ENCODE results near the gene NBAS.
"Not testable (repeated sequence)": the region's sequence is repeated elsewhere in the genome, so short reads cannot be mapped to it uniquely, and the experiment has no call there.

The NBAS gene

DNA sequence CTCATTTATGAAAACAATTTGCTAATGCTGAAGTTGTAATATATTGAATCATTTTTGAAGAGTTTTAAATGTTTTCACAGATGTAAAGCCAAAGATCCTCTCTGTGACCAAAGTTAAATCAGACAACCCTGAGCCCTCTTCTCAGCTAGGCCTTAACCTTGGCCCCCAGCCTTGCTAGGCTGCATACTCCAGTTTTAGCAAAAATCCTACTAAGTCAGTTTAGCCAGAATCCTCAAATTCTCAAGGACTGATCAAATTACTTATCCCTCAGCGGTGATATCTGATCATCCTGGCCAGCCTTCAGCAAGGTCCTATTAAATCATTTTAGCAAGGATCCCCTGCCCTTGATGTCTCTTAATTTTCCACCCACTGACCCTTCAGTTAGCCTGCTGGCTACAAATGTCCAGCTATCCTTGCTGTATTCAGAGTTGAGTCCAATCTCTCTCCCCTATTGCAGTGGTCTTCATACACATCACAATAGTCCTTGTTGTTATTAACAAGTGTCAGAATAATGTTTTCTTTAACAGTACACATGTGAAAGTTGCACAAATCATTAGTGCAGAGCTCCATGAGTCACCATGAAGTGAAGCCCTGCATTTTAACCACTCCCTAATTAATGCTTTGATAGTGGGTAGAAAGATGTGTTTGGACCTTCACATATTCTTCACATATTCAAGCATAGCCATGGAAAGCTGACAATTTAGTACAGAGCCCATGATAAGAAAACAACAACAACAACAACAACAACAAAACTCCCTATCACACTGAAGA is 206.4 kb downstream of the NBAS start:
- FAIRE-seq: no peak

GRCh38 chr2:15352363-15352762 is 208.8 kb downstream of the NBAS start:
- no peak for FAIRE-seq

DNA sequence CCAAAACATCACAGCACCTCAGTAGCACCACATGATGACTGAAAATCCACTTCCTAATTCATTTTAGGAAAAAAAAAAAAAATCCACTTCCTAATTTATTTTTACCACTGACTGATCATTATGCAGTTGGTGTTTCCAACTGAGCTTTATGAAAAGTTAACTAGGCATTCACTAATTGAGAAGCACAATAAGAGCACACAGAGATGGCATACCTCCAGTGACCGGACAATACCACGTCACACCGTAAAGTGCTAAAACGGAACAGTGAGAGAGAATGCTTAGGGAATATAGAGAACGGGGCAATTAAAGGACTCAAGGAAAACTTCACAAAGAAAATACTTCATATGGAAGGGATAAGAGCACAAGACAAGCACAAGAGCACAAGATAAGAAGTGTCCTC is 212.5 kb downstream of the NBAS start:
- FAIRE-seq: no peak

- no peak for FAIRE-seq
Observed at GRCh38 chr2:15348045-15348444, 213.1 kb downstream of the NBAS start.

- FAIRE-seq: no peak
Observed at GRCh38 chr2:15346624-15347023, 214.5 kb downstream of the NBAS start.

DNA sequence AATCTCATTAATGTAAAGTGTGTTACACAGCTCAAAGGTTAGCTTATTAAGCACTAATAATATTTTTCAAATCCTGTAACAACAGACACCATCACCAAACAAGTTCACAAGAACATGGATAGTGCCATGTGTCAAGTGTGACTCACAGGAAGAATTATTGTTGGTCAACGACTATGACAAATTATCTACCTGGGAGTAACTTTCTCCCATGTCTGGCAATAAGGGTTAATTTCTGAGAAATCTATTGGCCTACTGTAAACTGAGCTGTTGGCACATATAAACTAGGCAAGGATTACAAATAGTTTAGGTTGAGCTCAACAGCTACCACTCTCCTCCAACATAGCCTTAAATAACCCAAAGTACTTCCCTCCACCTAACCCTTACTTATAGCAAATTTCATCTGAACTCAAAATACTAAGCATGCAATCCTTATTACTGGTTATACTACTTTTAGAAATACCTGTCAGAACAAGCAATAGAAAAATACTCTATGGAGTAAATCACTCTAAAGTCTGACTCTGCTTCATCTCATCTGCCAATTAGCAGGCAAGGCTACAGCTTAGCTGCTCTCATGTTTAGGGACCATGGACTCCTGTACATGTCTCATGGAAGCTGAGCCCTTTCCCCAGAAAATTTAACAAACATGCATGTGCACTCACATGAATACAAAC is 223.0 kb downstream of the NBAS start:
- no peak for FAIRE-seq

DNA sequence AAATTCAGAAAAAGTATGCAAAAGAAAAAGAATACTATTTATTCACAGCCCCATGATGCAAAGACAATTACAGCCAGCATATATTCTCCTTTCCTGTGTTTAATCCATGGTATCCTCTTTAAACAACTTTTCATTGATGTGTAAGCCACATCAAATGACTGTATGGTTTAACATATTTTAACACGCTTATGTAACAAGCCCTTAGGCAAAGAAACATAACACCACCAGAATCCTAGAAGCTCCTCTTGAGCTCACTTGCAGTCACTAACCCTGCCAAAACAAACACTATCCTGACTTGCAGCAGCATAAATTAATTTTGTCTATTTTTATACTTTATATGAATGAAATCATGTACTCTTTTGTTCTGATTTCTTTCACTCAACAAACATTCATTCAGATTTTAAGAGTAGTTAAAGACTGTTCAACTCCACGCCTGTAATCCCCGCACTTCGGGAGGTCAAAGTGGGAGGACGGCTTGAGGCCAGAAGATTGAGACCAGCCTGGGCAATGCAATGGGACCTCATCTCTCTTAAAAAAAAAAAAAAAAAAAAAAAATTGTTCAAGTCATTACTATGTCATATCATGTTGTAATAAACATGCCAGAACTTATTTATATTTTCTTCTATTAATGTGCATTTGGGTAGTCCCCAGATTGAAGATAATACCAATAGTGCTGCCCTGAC is 226.3 kb downstream of the NBAS start:
- no peak for FAIRE-seq

DNA sequence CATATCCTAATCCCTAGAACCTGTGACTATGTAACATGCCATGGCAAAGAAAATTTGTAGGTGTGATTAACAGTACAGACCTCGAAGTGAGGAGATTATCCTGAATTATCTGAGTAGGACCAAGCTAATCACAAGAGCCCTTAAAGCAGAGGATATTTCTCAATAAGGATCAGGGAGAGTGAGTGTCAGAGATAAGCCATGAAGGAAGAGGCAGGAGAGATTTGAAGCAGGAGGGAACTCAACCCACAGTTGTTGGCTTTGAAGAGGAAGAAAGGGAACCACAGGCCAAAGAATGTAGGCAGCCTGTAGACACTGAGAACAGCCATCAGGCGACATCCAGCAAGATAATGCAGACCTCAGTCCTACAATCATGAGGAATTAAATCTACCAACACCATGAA is 229.3 kb downstream of the NBAS start:
- FAIRE-seq: no peak

- FAIRE-seq: no peak
Observed at GRCh38 chr2:15325296-15325695, 235.8 kb downstream of the NBAS start.

- no peak for FAIRE-seq
Observed at GRCh38 chr2:15323227-15323626, 237.9 kb downstream of the NBAS start.

GRCh38 chr2:15321481-15321880 is 239.7 kb downstream of the NBAS start:
- not testable (repeated sequence) for FAIRE-seq

DNA sequence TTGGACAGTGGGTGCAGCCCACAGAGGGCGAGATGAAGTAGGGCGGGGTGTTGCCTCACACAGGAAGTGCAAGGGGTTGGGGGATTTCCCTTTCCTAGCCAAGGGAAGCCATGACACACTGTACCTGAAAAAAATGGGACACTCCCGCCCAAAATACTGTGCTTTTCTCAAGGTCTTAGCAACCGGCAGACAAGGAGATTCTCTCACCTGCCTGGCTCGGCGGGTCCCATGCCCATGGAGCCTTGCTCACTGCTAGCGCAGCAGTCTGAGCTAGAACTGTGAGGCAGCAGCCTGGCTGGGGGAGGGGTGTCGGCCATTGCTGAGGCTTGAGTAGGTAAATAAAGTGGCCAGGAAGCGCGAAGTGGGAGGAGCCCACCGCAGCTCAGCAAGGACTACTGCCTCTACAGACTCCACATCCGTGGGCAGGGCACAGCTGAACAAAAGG is 244.7 kb downstream of the NBAS start:
- FAIRE-seq: no peak

GRCh38 chr2:15315411-15315810 is 245.7 kb downstream of the NBAS start:
- FAIRE-seq: no peak

GRCh38 chr2:15313657-15314056 is 247.5 kb downstream of the NBAS start:
- no peak for FAIRE-seq

DNA sequence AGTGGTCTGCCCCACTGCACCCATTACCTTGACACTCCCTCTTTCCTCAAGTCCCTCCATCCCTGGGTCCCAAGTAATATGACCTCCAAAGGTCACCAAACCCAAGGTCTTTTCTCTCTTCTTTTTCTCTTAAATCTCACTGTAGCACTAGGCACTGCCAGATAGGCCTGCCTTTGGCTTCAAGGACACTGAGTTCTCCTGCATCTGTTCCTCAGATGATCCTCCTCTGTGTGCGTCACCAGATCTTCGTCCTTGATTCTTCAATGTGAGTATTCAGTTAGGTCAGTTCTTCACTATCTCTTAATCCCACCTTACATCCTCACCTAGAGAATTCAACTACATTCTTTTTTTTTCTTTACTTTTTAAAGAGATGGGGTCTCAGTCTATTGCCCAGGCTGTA is 249.2 kb downstream of the NBAS start:
- no peak for FAIRE-seq

DNA sequence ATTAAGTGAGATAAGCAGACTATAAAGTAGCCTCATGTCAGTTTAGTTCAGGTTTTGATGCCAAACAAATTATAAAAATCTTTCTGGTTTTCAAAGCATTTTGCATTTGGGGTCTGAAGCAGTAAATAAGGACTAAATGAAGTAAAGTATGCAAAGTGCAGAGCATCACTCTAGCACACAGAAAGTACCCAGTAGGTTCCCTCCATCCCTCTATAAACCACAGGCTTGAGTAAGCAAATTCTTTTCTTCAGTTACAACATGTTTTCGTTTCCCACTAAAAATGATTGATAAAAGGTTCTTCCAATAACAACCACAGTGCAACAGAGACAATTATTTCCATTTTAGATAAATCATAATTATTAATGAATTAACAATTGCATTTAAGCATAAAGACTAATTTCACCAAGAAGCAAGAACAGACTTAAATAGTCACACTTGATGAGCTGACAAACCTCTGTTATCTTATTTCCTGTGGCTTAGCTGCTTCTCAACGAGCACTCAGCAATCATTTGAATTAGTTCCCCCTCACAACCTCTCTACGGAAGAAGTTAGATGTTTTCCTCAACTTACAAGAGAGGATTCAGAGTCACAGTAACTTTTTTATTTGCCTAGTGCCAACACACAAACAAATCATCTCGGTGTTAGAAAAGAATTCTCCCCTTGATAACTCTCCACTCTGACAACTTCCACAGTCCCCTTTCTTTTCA is 249.8 kb downstream of the NBAS start:
- FAIRE-seq: no peak

DNA sequence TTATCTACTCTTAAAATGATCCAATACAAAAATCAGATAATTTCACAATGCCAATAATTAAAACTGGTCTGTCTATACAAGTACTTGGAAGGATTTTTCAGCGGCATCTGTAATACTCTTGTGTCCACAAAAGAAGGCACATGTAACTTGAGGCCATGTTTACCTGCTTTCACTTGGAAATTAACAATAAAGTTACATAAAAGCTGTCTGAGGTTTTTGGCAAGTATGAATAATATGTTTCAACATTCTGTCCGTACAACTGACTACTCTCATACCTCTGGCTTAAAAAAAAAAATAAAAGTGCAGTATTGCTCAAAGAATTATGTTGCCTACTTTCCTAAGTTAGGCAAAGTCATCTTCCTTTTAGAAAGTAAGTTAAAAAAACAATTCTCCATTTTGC is 253.6 kb downstream of the NBAS start:
- FAIRE-seq: no peak

- FAIRE-seq: no peak
Observed at GRCh38 chr2:15306706-15307105, 254.4 kb downstream of the NBAS start.

DNA sequence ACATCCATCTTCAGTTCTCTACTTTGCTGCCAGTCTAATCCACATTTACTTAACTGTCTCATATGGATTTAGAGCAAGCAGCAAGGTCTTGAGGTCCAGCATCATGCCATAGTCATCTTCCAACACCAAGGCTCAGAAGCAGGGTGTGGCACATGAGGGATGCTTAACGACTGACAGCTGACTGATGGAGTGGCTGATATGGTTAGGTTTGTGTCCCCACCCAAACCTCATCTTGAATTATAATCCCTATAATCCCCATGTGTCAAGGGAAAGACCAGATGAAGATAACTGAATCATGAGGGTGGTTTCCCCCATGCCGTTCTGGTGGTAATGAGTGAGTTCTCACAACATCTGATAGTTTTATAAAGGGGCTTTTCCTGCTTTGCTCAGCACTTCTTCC is 257.3 kb downstream of the NBAS start:
- no peak for FAIRE-seq

GRCh38 chr2:15302154-15302553 is 259.0 kb downstream of the NBAS start:
- FAIRE-seq: no peak

- FAIRE-seq: no peak
Observed at GRCh38 chr2:15300624-15301573, 260.2 kb downstream of the NBAS start.

- FAIRE-seq: no peak
Observed at GRCh38 chr2:15299904-15300520, 261.1 kb downstream of the NBAS start.
